HepG2 (cell line): Measurements from ENCODE around the gene INPP4B. TPM values are rescaled to one million over a fixed set of nuclear protein-coding genes. Genes with fewer than 3 reads are reported as not detected.

Experiments used
- ATAC-seq: fragments of 200-7000 bp; cut with Tn5 transposase; 3 replicates; pipeline ENCODE4 v1.9.1; 2020; ENCODE audit warnings: mild to moderate bottlenecking, moderate library complexity
- BruUV-seq: library from RNA; stranded (reverse); fragments of 400-500 nt; replicated peaks from 2 replicates; lab custom pipeline; 2021; lab: Mats Ljungman, UMichigan
- CTCF ChIA-PET: fragments of 300-600 bp; formaldehyde crosslinking; extraction: SDS; loops from one replicate; lab custom pipeline; 2021; ENCODE audit warnings: low total read pairs, inconsistent platforms, low intra/inter-chr PET ratio; lab: Yijun Ruan, JAX
- POLR2A ChIA-PET: fragments of 350-600 bp; sonication (Branson Sonifier 250); formaldehyde crosslinking; loops from one replicate; lab custom pipeline; 2020; ENCODE audit warnings: antibody characterized with exemption, inconsistent platforms; lab: Yijun Ruan, JAX
- DNase-seq: peaks from one replicate; pipeline ENCODE4 v3.0.0-alpha.2; 2015; ENCODE audit warnings: low spot score
- FAIRE-seq: peaks from 3 replicates; lab custom pipeline; 2011; peaks lifted over from hg19 to GRCh38; lab: Jason Lieb, UNC
- H2AFZ ChIP-seq: one replicate; pipeline ENCODE4 v1.6.1; 2011; ENCODE audit warnings: low read length, inconsistent platforms
- H3K27ac ChIP-seq: fragments of 300-600 bp; 3 replicates; pipeline ENCODE4 v1.8.0; 2011; ENCODE audit warnings: mixed run types, mild to moderate bottlenecking, mixed read lengths, low read length, inconsistent platforms; ENCODE audit not compliant: insufficient read depth; ENCODE audit errors: extremely low read length
- H3K27me3 ChIP-seq, 2 experiments: fragments of 200-600 bp in 1 of 2; 2 replicates in 1 of 2; 3 replicates in 1 of 2; pipeline versions ENCODE4 v1.6.0 to v1.8.0; 2011; ENCODE audit warnings: low read length in 2 of 2, mild to moderate bottlenecking in 2 of 2, moderate library complexity in 2 of 2, inconsistent platforms in 1 of 2; ENCODE audit not compliant: insufficient read depth in 2 of 2, control insufficient read depth in 1 of 2
- H3K36me3 ChIP-seq, 2 experiments: fragments of 200-600 bp in 1 of 2; replicated peaks in 1 of 2; 2 replicates in 1 of 2; 3 replicates in 1 of 2; pipeline versions ENCODE4 v1.5.1 to v1.8.0; 2011; ENCODE audit warnings: low read length in 2 of 2, inconsistent platforms in 1 of 2; ENCODE audit not compliant: insufficient read depth in 2 of 2, control insufficient read depth in 1 of 2
- H3K4me1 ChIP-seq: 2 replicates; pipeline ENCODE4 v1.5.1; 2012; ENCODE audit warnings: low read length, inconsistent platforms; ENCODE audit not compliant: insufficient read depth
- H3K4me2 ChIP-seq: 2 replicates; pipeline ENCODE4 v1.6.0; 2011; ENCODE audit warnings: low read depth, low read length, inconsistent platforms
- H3K4me3 ChIP-seq, 3 experiments: fragments of 200-600 bp in 1 of 3; sonication (generic), shearing (Covaris generic) in 1 of 3; replicated peaks in 1 of 3; 2 replicates each; pipeline ENCODE4 v1.5.1; 2011 to 2016; ENCODE audit warnings: low read length in 3 of 3, inconsistent platforms in 2 of 3, low read depth in 2 of 3, mild to moderate bottlenecking in 2 of 3, control low read depth in 1 of 3, mixed read lengths in 1 of 3; ENCODE audit not compliant: insufficient read depth in 1 of 3
- H3K79me2 ChIP-seq: one replicate; pipeline ENCODE4 v1.6.1; 2011; ENCODE audit warnings: low read length, inconsistent platforms; ENCODE audit not compliant: insufficient read depth
- H3K9ac ChIP-seq: 2 replicates; pipeline ENCODE4 v1.6.0; 2011; ENCODE audit warnings: mild to moderate bottlenecking, low read depth, low read length, inconsistent platforms; ENCODE audit not compliant: insufficient read depth
- H3K9me3 ChIP-seq: 2 replicates; pipeline ENCODE4 v1.5.1; 2012; ENCODE audit warnings: mild to moderate bottlenecking, low read length
- H4K20me1 ChIP-seq: 2 replicates; pipeline ENCODE4 v1.6.0; 2011; ENCODE audit warnings: inconsistent platforms, mild to moderate bottlenecking, low read length, moderate library complexity; ENCODE audit not compliant: insufficient read depth
- AHR ChIP-seq: IDR thresholded peaks from 2 replicates; pipeline ENCODE4 v1.6.1; 2018; ENCODE audit warnings: missing genetic modification reagents, missing compliant biosample characterization
- ELF1 ChIP-seq: sonication (generic); formaldehyde crosslinking; IDR thresholded peaks from 2 replicates; pipeline ENCODE4 v1.4.0; 2020; ENCODE audit warnings: missing genetic modification reagents
- ZNF280D ChIP-seq: sonication (generic); formaldehyde crosslinking; IDR thresholded peaks from 2 replicates; pipeline ENCODE4 v1.5.1; 2020; ENCODE audit warnings: mild to moderate bottlenecking, missing genetic modification reagents
- ZNF777 ChIP-seq: sonication (generic); formaldehyde crosslinking; IDR thresholded peaks from 2 replicates; pipeline ENCODE4 v1.4.0; 2020; ENCODE audit warnings: missing genetic modification reagents
- WGBS: methylation state at CpG from one replicate; pipeline ENCODE4 v1.1.6; 2017; ENCODE audit warnings: low lambda C conversion rate; 5-methylcytosine and 5-hydroxymethylcytosine counted together
- in situ Hi-C: cut with HindIII; loops from 2 replicates; pipeline ENCODE4 v1.10.0; 2017; ENCODE audit warnings: low pct_unique_long_range_greater_than_20kb; ENCODE audit not compliant: extremely low pct_ligation_motif_present
- intact Hi-C: fragments of 100-400 bp; cut with micrococcal nuclease; formaldehyde crosslinking; loops from one replicate; pipeline ENCODE4 v1.10.0; 2022; ENCODE audit not compliant: unreplicated experiment
- polyA plus RNA-seq, 8 experiments: library from polyadenylated mRNA; depleted of rRNA in 3 of 8; stranded (reverse) in 7 of 8; unstranded in 1 of 8; fragments of >200 nt; fragmentation: Illumina TruSeq in 4 of 8; extraction: Trizol in 4 of 8; gene quantifications; 2 replicates each; pipeline versions ENCODE4 v1.2.1 to v1.2.3, GENCODE V29; 2011 to 2016; ENCODE audit warnings: low read depth in 4 of 8, missing spikeins in 1 of 8, mixed read lengths in 1 of 8; ENCODE audit not compliant: insufficient read depth in 1 of 8
- total RNA-seq, 5 experiments: library from RNA; depleted of rRNA; stranded (reverse); fragments of >200 nt; fragmentation: Illumina TruSeq; extraction: Trizol; gene quantifications; 2 replicates each; pipeline ENCODE4 v1.2.3, GENCODE V29; 2016; ENCODE audit warnings: low read depth in 1 of 5

Gene INPP4B
- total and polyA plus RNA-seq, 2 of the 13 experiments (the other 11 are each of a cell fraction or from before 2014, with no cell fraction given): not detected

GRCh38 chr4:142309772-142310171 is 536.3 kb downstream of the INPP4B start (continued):
- TF ChIP-seq ZNF280D (CRISPR knock-in tag) (no peak), ZNF777 (CRISPR knock-in tag) (no peak)
- TF ChIP-seq, all 625 proteins: peak for 0

- intact Hi-C loops: no loop called here
- H2AFZ ChIP-seq: no peak overlapping the region
- POLR2A ChIA-PET: no interaction called here
- H3K4me3 ChIP-seq: no peak overlapping the region
- ATAC-seq: no peak
- H3K9ac ChIP-seq: no peak overlapping the region
- DNase-seq: no peak
- CTCF ChIA-PET: no interaction called here
- H3K4me2 ChIP-seq: no peak overlapping the region
- no peaks in the 10 kb centered on the region for H3K9me3 ChIP-seq
- in situ Hi-C loops: no loop called here
- no peaks in the 10 kb centered on the region for H3K27me3 ChIP-seq
- FAIRE-seq: no peak
- H3K36me3 ChIP-seq: no peaks in the 10 kb centered on the region
- no peak for TF ChIP-seq AHR (CRISPR knock-in tag)
- no peak for TF ChIP-seq ELF1 (CRISPR knock-in tag)
- no peaks in the 10 kb centered on the region for H4K20me1 ChIP-seq
- H3K4me1 ChIP-seq: no peaks in the 10 kb centered on the region
- H3K79me2 ChIP-seq: no peaks in the 10 kb centered on the region
- H3K27ac ChIP-seq: no peak overlapping the region
- BruUV-seq: no TSS peak
- WGBS: 23% methylated on average over 2 of the region's 2 CpGs
These were observed 538.2 kb downstream of the INPP4B start for GRCh38 chr4:142307857-142308256.
